Measurements from ENCODE around the gene UCHL1.

UCHL1 gene

GRCh38 chr4:41256740-41257256 lies at the start of gene UCHL1:
Gene UCHL1, plus strand, starts transcription at chr4:41256928. Its CDS starts 49 bp downstream, at chr4:41256977.
- peak; percentile 92 for DNase-seq

- DNase-seq, result no peak
Measured at GRCh38 chr4:41207291-41207831, 49.4 kb upstream of the UCHL1 start.

GRCh38 chr4:41209187-41209586 lies 47.5 kb upstream of the UCHL1 start:
- no peak for DNase-seq

GRCh38 chr4:41209901-41210300 lies 46.8 kb upstream of the UCHL1 start:
- DNase-seq, result no peak

- DNase-seq, result no peak
Measured at GRCh38 chr4:41211951-41212615, 44.6 kb upstream of the UCHL1 start.

GRCh38 chr4:41212616-41213203 lies 44.0 kb upstream of the UCHL1 start:
- peak; percentile 22 for DNase-seq

DNA sequence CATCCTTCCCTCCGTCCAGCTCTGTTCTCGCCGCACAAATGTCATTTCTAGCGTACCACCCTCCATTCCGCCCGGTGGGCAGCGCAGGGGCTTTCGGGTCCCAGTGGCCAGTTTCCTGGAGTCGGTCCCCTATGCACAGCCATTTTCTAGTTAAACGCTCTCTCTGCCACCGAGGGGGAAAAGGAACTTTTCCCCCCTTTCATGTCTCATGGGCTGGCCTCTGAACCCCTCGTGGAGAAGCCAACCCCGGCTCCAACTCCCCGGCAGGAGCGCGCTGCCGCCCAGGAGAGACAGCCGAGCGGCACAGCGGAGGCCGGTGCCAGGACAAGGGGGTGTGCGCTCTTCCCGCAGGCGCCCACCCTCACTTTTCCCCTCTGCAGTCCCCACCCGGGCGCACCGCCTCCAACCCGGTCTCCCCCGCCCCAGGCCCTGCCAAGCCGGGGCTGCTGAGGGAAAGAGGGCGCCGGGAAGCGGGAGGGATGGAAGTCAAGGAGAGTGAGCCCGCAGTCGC lies 43.0 kb upstream of the UCHL1 start:
- no peak for DNase-seq

DNA sequence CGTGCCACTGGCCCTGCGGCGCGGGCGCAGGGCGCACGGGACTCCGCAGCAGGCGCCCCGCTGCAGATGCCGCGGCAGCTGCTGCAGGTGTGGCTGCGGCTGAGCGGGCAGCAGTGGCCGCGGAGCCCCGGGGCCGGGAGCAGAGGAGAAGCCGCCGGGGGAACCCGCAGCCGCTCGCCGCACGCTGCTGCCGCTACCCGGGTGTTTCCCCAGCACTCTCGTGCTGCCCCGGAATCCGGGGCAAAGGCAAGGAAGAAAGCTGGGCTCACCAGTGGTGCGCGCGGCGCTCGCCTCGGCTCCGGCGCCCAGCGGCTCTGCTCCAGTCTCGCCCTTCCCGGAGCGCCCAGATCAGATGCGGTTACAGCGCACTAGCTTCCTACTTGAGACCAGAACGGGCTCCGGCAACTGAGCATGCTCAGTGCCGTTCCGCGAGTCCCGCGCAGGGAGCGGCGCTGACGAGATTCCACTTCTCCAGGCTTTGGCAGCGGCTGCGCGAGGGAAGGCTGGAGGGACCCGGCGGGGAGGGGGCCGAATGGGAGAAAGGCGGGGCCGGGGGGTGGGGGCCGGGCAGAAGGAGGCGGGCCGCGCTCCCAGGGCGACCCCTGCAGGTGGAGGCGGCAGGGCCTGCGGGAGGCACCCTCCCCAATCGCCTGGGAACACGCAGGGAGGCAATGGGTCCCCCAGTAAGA lies 42.4 kb upstream of the UCHL1 start, which contains the start of gene APBB2:
TSS of gene APBB2 (minus strand) at position 407 of the 689 bp plus-strand sequence. CDS start 181,288 bp downstream, outside the sequence.
- DNase-seq, result peak; percentile 95

- no peak for DNase-seq
Measured at GRCh38 chr4:41214825-41215146, 41.9 kb upstream of the UCHL1 start.

- DNase-seq, result no peak
Measured at GRCh38 chr4:41215155-41215554, 41.6 kb upstream of the UCHL1 start.

- no peak for DNase-seq
Measured at GRCh38 chr4:41215969-41216293, 40.8 kb upstream of the UCHL1 start.

GRCh38 chr4:41216294-41217019 lies 40.3 kb upstream of the UCHL1 start:
- peak; percentile 90 for DNase-seq

DNA sequence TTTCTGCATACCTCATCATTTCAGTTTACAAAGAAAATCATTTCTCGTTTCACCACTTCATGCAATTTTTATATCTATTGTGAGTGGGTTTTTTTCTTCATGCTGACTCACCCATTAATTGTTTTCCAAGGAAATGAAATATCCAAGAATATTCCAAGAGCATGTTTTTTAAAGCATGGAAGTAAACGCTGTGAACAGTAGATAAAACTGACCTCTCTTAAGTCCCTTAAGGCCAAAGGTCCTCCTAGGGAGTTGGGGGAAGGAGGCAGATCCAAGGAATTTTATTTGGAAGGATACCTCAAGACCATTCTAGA lies 39.8 kb upstream of the UCHL1 start:
- no peak for DNase-seq

DNA sequence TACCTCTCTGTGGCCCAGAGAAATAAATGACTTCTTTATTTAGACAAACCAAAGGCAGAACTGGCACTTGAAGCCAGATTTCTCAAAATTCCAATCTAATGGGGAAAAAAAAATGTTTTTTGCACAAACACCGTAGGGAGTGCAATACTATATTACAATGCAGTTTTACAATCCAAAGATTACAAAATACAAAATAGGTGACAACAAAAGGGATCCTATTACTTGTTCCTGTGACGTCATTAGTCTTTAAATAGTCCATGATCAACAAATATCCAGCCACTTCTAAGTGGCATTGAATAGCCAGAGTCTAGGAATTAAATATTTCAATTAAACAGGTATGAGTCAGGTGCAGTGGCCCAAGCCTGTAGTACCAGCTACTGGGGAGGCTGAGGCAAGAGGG lies 39.4 kb upstream of the UCHL1 start:
- DNase-seq, result no peak

GRCh38 chr4:41218703-41219102 lies 38.0 kb upstream of the UCHL1 start:
- no peak for DNase-seq

- no peak for DNase-seq
Measured at GRCh38 chr4:41219421-41219950, 37.2 kb upstream of the UCHL1 start.

- no peak for DNase-seq
Measured at GRCh38 chr4:41221850-41222645, 34.7 kb upstream of the UCHL1 start.

DNA sequence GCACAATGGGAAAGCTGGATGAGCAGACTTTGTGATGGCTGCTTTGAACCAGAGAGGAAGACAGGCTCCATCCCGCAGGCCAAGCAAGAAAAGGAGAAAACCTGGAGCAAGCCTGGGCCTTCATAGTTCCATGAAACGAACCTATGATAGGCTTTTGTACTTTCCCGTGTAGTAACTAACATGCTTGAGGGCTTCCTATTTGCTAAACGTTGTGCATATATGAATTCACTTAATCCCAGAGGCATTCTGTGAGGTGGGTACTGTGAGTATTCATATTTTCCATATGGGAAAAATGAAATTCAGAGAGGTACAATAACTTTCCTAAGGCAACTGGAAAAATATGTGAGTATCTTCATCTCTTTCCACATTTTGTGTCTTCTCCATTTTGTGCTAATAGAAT lies 28.8 kb upstream of the UCHL1 start:
- no peak for DNase-seq

GRCh38 chr4:41232406-41232805 lies 24.3 kb upstream of the UCHL1 start:
- DNase-seq, result no peak

DNA sequence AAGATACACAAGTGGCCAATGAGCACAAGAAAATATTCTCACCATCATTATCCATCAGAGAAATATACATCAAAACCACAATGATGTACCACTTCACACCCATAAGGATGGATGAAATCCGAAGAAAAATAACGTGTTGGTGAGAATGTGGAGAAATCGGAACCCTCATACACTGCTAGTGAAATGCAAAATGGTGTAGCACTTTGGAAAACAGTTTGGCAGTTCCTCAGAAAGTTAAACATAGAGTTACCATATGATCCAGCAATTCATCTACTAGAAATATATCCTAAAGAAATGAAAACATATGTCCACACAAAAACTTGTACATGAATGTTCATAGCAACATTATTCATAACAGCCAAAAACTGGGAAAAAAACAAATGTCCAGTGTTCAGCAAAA lies 23.9 kb upstream of the UCHL1 start:
- no peak for DNase-seq

- no peak for DNase-seq
Measured at GRCh38 chr4:41236032-41236431, 20.7 kb upstream of the UCHL1 start.

DNA sequence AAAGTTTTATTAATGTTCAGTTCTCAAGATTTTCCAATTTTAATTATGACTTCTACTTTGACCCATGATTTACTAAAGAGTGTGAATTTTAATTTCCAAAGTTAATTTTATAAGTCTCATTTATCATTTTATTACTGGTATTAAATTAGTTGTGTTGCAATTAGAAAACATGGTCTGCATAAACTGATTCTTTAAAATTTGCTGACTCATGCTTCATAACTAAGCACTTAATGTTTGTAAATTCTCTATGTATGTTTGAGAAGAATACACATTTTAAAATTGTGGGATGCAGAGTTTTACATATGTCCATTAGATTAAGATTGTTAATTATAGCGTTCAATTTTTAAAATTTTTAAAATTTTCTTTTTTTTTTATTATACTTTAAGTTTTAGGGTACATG lies 20.2 kb upstream of the UCHL1 start:
- DNase-seq, result no peak

Measured in NCI-H774 (cell line).